HG03066 (cell line): ENCODE data around the gene UTP14A.
A peak's percentile ranks its signal among the peaks of the same experiment; 100 is the strongest.
"Not testable (repeated sequence)": the region's sequence is repeated elsewhere in the genome, so short reads cannot be mapped to it uniquely, and the experiment has no call there.

Experiments used
- ATAC-seq: cut with Tn5 transposase; IDR thresholded peaks from one replicate; pipeline ENCODE4 v1.9.1; 2021; ENCODE audit warnings: low read depth; ENCODE audit not compliant: unreplicated experiment

Gene UTP14A

DNA sequence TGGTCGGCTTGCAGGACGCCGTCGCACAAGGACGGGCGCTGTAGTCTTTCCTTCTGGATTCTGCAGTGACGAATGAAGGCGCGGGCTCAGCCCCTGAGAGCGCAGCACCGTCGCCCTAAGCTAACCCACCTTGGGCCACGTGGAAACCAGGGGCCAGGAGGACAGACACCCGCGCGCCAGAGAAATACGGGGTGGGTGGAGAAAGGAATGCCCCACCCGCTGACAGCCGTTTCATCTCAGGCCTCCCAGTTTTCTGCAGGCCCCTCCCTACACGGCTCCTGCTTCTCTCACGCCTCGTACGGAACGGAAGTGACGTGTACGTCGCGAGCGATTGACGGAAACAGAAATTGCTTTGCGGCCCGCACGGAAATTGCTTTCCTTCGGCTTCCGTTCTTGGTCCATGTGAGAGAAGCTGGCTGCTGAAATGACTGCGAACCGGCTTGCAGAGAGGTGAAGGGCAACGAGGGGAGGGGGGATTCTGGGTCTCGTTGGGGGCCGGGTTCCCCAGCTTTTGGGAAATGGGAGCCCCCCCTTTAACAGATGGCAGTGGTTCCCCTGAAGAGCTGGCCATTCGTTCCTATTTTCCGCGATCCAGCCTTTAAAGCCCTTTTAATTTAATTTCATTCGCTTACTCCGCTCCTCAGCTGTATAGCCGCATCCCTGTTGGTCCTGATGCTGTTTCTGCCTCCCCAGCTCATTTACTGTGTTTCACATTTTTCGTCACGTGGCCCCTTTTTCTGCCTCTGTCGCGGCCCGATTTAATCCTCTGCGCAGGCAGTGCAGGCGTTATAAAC is at the start of gene UTP14A:
TSS of gene UTP14A (plus strand) at position 378 of the 794 bp plus-strand sequence. CDS start at position 425, 47 bp downstream.
- ATAC-seq: peak; percentile 98

- ATAC-seq: not testable (repeated sequence)
These were observed 46.8 kb upstream of the UTP14A start for GRCh38 chrX:129859134-129859533.

DNA sequence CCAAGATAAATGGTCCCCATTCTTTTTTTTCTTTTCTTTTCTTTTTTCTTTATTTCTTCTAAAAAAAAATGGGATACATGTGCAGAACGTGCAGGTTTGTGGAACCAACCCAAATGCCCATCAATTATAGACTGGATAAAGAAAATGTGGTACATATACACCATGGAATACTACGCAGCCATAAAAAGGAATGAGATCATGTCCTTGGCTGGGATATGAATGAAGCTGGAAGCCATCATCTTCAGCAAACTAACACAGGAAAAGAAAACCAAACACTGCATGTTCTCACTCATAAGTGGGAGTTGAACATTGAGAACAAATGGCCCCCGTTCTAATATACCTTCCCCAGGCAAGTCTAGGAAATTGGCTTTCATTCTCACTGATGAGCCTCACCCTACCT is 39.6 kb upstream of the UTP14A start:
- ATAC-seq: not testable (repeated sequence)

DNA sequence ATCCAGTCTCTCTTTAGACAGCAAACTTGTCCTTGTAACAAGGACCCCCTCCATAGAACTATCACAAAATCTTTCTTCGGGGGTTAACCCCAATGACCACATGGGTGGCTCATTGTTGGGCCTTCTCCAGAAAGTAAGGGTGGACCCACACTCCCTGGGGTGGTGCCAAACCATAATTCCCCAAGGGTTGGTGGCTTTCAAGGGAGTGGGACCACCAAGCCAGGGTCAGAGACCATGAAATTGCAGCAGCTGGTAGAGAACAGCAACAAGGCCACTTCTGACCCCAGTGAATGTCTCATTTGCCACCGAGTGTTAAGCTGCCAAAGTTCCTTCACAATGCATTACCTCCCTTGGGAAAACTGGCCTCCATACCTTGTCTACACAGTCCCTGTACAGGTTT is 33.4 kb upstream of the UTP14A start:
- no peak for ATAC-seq

GRCh38 chrX:129875669-129876068 is 30.3 kb upstream of the UTP14A start:
- ATAC-seq: no peak

GRCh38 chrX:129876771-129877305 is 29.1 kb upstream of the UTP14A start:
- ATAC-seq: no peak

DNA sequence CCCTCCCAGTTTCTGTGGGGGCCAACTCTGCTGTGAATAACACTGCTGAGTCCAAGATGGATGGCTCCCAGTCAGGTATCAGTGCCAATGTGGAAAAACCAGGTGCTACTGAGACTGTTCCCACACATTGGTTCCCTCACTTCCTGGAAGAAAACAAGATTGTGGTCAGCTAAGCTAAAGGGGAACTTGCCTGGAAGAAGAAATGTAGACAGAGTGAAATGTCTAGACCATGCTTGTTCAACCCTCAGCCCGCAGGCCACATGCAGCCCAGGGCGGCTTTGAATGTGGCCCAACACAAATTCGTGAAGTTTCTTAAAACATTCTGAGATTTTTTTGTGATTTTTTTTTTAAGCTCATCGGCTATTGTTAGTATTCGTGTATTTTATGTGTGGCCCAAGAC is 28.6 kb upstream of the UTP14A start:
- ATAC-seq: no peak

- no peak for ATAC-seq
These were observed 5.9 kb upstream of the UTP14A start for GRCh38 chrX:129900054-129900453.

- ATAC-seq: no peak
These were observed 2.7 kb downstream of the UTP14A start for GRCh38 chrX:129908636-129909035.

GRCh38 chrX:129925305-129926092 is 19.5 kb downstream of the UTP14A start:
- ATAC-seq: no peak

GRCh38 chrX:129930941-129931410 is 25.0 kb downstream of the UTP14A start:
- ATAC-seq: no peak

DNA sequence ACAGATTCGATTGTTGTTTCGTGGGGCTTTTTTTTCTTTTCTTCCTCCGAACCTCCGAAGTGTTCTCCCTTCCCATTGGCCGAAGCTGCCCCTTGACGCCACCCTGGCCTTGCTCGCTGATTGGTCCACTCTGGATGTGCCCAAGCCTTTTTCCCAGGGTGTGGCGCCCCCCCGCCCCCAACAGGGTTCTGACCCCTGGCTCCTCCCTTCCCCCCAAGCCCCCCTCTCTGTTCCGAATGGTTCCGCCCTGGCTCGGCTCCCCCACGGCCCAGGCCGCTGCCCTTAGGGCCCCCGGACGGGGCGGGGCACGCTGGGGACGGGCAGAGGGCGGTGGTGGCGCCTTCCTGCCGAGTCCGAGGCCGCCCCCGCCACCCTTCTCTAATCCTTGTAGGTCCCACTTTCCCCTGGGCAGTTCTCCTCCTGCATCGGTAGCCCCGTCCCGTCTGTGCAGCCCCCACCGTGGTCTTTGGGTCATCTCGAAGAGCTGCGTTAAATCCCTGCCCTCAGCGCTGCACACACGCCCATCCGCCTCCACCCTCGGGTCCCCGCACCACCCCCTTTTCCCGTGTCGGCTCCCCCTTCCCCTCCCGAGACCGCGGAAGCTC is 25.5 kb downstream of the UTP14A start:
- ATAC-seq: peak; percentile 75

GRCh38 chrX:129932016-129932820 is 26.3 kb downstream of the UTP14A start:
- ATAC-seq: peak; percentile 39

- ATAC-seq: peak; percentile 10
These were observed 26.9 kb downstream of the UTP14A start for GRCh38 chrX:129932821-129933321.

- no peak for ATAC-seq
These were observed 27.7 kb downstream of the UTP14A start for GRCh38 chrX:129933700-129934099.

DNA sequence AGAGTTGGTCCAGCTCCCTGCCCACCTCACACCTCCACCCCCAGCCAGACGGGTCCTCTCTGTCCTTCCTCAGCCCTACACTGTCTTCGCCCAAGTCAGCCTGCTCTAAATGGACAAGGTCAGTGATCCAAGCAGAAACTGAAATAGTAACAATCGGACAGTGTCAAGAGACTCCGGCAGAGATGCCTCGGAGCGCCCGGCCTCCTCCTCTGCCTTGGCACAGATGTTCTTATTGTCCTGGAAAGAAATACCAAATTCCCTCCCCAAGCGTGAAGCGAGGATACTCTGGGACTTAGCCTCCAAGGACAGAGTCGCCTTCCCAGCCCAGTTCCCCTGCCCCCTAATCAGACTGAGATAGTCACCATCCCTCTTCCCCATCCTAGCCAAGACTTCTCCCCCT is 28.5 kb downstream of the UTP14A start:
- no peak for ATAC-seq

GRCh38 chrX:129934952-129935351 is 29.0 kb downstream of the UTP14A start:
- ATAC-seq: no peak

DNA sequence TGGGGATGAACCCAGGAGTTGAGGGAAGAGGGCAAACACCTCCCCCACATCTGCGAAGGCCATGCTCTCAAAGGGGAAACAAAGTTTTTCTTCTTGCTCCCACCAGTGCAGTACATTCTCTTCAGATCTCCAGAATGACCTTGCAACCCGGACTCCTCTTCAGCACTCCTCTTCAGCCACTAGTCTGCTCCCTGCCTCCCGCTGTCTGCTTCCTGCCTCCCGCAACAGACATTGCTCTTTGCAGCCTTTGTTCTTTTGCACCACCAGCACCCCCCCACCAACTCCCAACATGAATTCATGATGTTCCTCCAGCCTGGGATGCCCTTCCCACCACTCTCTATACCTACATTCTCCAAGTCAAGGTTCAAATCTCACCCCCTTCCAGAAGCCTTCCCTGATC is 32.1 kb downstream of the UTP14A start:
- ATAC-seq: no peak

- no peak for ATAC-seq
These were observed 34.0 kb downstream of the UTP14A start for GRCh38 chrX:129939986-129940385.

- ATAC-seq: no peak
These were observed 34.8 kb downstream of the UTP14A start for GRCh38 chrX:129940721-129941120.
